K562 (cell line): ENCODE results near the gene ARSI. TPM values are rescaled to one million over a fixed set of nuclear protein-coding genes. Genes with fewer than 3 reads are reported as not detected.
A peak's percentile ranks its signal among the peaks of the same experiment; 100 is the strongest.

Experiments used
- ATAC-seq: fragments of 200-7000 bp; cut with Tn5 transposase; 3 replicates; pipeline ENCODE4 v1.9.1; 2020; ENCODE audit warnings: moderate library complexity
- BruUV-seq: library from RNA; stranded (reverse); fragments of 400-500 nt; replicated peaks from 2 replicates; lab custom pipeline; 2021; lab: Mats Ljungman, UMichigan
- CTCF ChIA-PET: fragments of 300-600 bp; formaldehyde crosslinking; extraction: SDS; loops from one replicate; lab custom pipeline; 2021; ENCODE audit warnings: low intra/inter-chr PET ratio; lab: Yijun Ruan, JAX
- POLR2A ChIA-PET: fragments of 300-600, 350-650 bp; sonication (Branson Sonifier 250); formaldehyde crosslinking; extraction: SDS; loops from one replicate; lab custom pipeline; 2021; ENCODE audit warnings: antibody characterized with exemption, inconsistent platforms; lab: Yijun Ruan, JAX
- DNase-seq, 4 experiments: peaks; one replicate each; pipeline versions ENCODE4 v3.0.0 to v3.0.0-alpha.2; 2011 to 2018; ENCODE audit warnings: low spot score in 3 of 4, mixed read lengths in 3 of 4; ENCODE audit errors: extremely low read depth in 1 of 4
- FAIRE-seq: peaks from 2 replicates; lab custom pipeline; 2011; peaks lifted over from hg19 to GRCh38; lab: Jason Lieb, UNC
- H2AFZ ChIP-seq: 2 replicates; pipeline ENCODE4 v1.6.0; 2011; ENCODE audit warnings: low read depth, low read length, control low read depth, inconsistent platforms
- H3K27ac ChIP-seq: fragments of 200-600 bp; 3 replicates; pipeline ENCODE4 v1.8.0; 2011; ENCODE audit warnings: low read depth, mild to moderate bottlenecking, control low read depth, inconsistent platforms, low read length, moderate library complexity, mixed read lengths; ENCODE audit errors: extremely low read depth
- H3K27me3 ChIP-seq, 2 experiments: fragments of 300-600 bp in 1 of 2; 2 replicates in 1 of 2; 3 replicates in 1 of 2; pipeline versions ENCODE4 v1.6.0 to v1.8.0; 2011; ENCODE audit warnings: inconsistent platforms in 2 of 2, low read length in 2 of 2, mild to moderate bottlenecking in 1 of 2, mixed read lengths in 1 of 2, moderate library complexity in 1 of 2; ENCODE audit not compliant: control insufficient read depth in 2 of 2, insufficient read depth in 2 of 2
- H3K36me3 ChIP-seq: fragments of 300-600 bp; 3 replicates; pipeline ENCODE4 v1.8.0; 2011; ENCODE audit warnings: mild to moderate bottlenecking, low read length, inconsistent platforms; ENCODE audit not compliant: control insufficient read depth, insufficient read depth
- H3K4me1 ChIP-seq, 2 experiments: fragments of 200-600 bp in 1 of 2; replicated peaks in 1 of 2; 2 replicates in 1 of 2; 3 replicates in 1 of 2; pipeline versions ENCODE4 v1.5.1 to v1.8.0; 2011; ENCODE audit warnings: inconsistent platforms in 2 of 2, low read length in 2 of 2, mild to moderate bottlenecking in 1 of 2, mixed read lengths in 1 of 2, moderate library complexity in 1 of 2; ENCODE audit not compliant: control insufficient read depth in 2 of 2, insufficient read depth in 2 of 2
- H3K4me2 ChIP-seq: 2 replicates; pipeline ENCODE4 v1.6.1; 2011; ENCODE audit warnings: low read length, control low read depth, inconsistent platforms, mixed read lengths; ENCODE audit not compliant: insufficient read depth
- H3K4me3 ChIP-seq: fragments of 200-600 bp; sonication (generic), shearing (Covaris generic); 2 replicates; pipeline ENCODE4 v1.5.1; 2016; ENCODE audit warnings: control low read depth, inconsistent platforms
- H3K79me2 ChIP-seq: fragments of 200-600 bp; 3 replicates; pipeline ENCODE4 v1.8.0; 2011; ENCODE audit warnings: low read length, inconsistent platforms; ENCODE audit not compliant: control insufficient read depth, insufficient read depth
- H3K9ac ChIP-seq, 2 experiments: 2 replicates each; pipeline versions ENCODE4 v1.6.0 to v1.6.1; 2011; ENCODE audit warnings: low read depth in 2 of 2, low read length in 2 of 2, control low read depth in 1 of 2, inconsistent platforms in 1 of 2, mild to moderate bottlenecking in 1 of 2, mixed read lengths in 1 of 2; ENCODE audit not compliant: insufficient read depth in 1 of 2
- H3K9me1 ChIP-seq: one replicate; pipeline ENCODE4 v1.6.0; 2011; ENCODE audit warnings: inconsistent platforms, mild to moderate bottlenecking, low read length, moderate library complexity; ENCODE audit not compliant: control insufficient read depth, insufficient read depth
- H3K9me3 ChIP-seq: replicated peaks from 2 replicates; pipeline ENCODE4 v1.5.1; 2011; ENCODE audit warnings: low read depth, low read length, inconsistent platforms; ENCODE audit not compliant: control insufficient read depth, insufficient read depth
- H4K20me1 ChIP-seq: replicated peaks from 2 replicates; pipeline ENCODE4 v1.6.1; 2011; ENCODE audit warnings: low read length, inconsistent platforms, mixed read lengths; ENCODE audit not compliant: control insufficient read depth, insufficient read depth
- BCOR ChIP-seq: fragments of 450-650 bp; IDR thresholded peaks from 2 replicates; pipeline ENCODE4 v1.6.1; 2016
- DNMT1 ChIP-seq: fragments of 450-650 bp; IDR thresholded peaks from 2 replicates; pipeline ENCODE4 v1.6.1; 2016; ENCODE audit warnings: antibody characterized with exemption, mild to moderate bottlenecking
- RBM25 ChIP-seq: fragments of 200-400 bp; formaldehyde crosslinking; IDR thresholded peaks from 2 replicates; pipeline ENCODE4 v1.6.1; 2018; ENCODE audit warnings: low read length, low read depth, moderate library complexity; ENCODE audit not compliant: severe bottlenecking
- XRCC5 ChIP-seq: fragments of 200-400 bp; formaldehyde crosslinking; IDR thresholded peaks from 2 replicates; pipeline ENCODE4 v1.6.1; 2017; ENCODE audit warnings: low read depth, mild to moderate bottlenecking, low read length
- ZFP36 ChIP-seq: fragments of 150-350 bp; IDR thresholded peaks from 2 replicates; pipeline ENCODE4 v1.6.1; 2018; ENCODE audit warnings: low read length, low read depth; ENCODE audit not compliant: partially characterized antibody
- ZNF184 ChIP-seq: sonication (generic); formaldehyde crosslinking; IDR thresholded peaks from 2 replicates; pipeline ENCODE4 v1.5.0; 2020; ENCODE audit warnings: missing genetic modification reagents
- ZNF584 ChIP-seq: fragments of 200-800 bp; sonication (Bioruptor generic); IDR thresholded peaks from 2 replicates; pipeline ENCODE4 v1.6.1; 2016; ENCODE audit warnings: low read depth, mild to moderate bottlenecking, missing genetic modification characterization, missing compliant biosample characterization
- WGBS: fragments of 100-300 bp; shearing (Covaris generic); methylation state at CpG from one replicate; pipeline ENCODE4 v1.1.6; 2016; ENCODE audit warnings: low coverage, mixed read lengths; ENCODE audit not compliant: insufficient coverage; ENCODE audit errors: missing lambda C conversion rate; 5-methylcytosine and 5-hydroxymethylcytosine counted together
- in situ Hi-C: fragments of 300-500 bp; cut with MboI; formaldehyde crosslinking; loops from 4 replicates; pipeline ENCODE4 v1.15.0; 2018; ENCODE audit warnings: inconsistent platforms, mixed read lengths
- intact Hi-C: fragments of 100-400 bp; cut with micrococcal nuclease; formaldehyde crosslinking; loops from 2 replicates; pipeline ENCODE4 v1.14.2; 2022
- polyA plus RNA-seq, 8 experiments: library from polyadenylated mRNA; depleted of rRNA in 4 of 8; stranded (reverse) in 5 of 8; unstranded in 3 of 8; fragments of >200 nt; fragmentation: Nextera tagmentation in 2 of 8; fragmentation: Illumina TruSeq in 1 of 8; extraction: Ambion mirVana in 2 of 8; extraction: Trizol in 1 of 8; gene quantifications; 2 replicates each; pipeline versions ENCODE4 v1.2.1 to v1.2.3, GENCODE V29; 2011 to 2014; ENCODE audit warnings: inconsistent platforms in 1 of 8, missing spikeins in 1 of 8
- total RNA-seq, 7 experiments: library from RNA; depleted of rRNA in 6 of 7; stranded (reverse); fragments of >200 nt in 6 of 7; fragmentation: Illumina TruSeq in 2 of 7; extraction: Trizol in 2 of 7; gene quantifications; 2 replicates each; pipeline versions ENCODE4 v1.2.1 to v1.2.3, GENCODE V29; 2011 to 2021; ENCODE audit warnings: low replicate concordance in 1 of 7
- TF ChIP-seq, protein P1 (sequence below): sonication (generic); formaldehyde crosslinking; IDR thresholded peaks from 2 replicates; pipeline ENCODE4 v1.8.1; 2023; ENCODE audit warnings: mild to moderate bottlenecking, missing genetic modification reagents

Gene ARSI
- total and polyA plus RNA-seq, 9 of the 15 experiments (the other 6 are each of a cell fraction or from before 2014, with no cell fraction given), result 0.04 to 0.07 TPM; not detected in 7

DNA sequence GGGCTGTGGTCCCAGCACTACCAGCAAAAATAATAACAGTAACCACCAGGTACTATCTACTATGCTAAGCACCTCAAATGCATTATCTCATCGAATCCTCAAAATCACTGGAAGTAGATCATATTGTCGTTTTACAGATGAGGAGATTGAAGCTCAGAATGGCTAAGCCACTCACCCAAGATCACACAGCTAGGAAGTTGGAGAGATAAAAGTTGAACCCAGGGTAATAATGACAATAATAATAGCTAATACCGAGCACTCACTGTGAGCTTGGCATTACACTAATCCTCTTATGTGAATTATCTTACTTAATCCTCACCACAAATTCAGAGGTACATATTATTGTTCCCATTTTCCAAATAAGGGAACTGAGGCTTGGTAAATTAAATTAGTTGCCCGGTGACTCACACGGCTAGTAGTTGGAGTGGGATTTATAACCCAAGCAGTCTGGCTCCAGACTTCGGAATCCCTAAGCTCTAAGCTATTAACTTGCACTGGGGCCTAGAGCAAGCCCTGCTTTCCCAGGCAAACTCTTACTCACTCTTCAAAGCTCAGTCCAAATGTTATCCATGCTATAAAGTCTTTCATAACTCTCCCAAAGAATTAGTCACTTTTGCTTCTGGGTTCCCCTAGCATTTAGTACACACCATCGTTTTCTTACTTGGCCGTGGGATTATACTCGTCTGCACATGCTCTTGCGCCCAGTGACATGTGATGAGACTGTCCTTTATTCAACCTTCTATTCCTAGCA, 3.8 kb downstream of the ARSI start:
- WGBS, result 28% methylated on average over 10 of the region's 10 CpGs
- H3K27ac ChIP-seq, result no peak overlapping the region

DNA sequence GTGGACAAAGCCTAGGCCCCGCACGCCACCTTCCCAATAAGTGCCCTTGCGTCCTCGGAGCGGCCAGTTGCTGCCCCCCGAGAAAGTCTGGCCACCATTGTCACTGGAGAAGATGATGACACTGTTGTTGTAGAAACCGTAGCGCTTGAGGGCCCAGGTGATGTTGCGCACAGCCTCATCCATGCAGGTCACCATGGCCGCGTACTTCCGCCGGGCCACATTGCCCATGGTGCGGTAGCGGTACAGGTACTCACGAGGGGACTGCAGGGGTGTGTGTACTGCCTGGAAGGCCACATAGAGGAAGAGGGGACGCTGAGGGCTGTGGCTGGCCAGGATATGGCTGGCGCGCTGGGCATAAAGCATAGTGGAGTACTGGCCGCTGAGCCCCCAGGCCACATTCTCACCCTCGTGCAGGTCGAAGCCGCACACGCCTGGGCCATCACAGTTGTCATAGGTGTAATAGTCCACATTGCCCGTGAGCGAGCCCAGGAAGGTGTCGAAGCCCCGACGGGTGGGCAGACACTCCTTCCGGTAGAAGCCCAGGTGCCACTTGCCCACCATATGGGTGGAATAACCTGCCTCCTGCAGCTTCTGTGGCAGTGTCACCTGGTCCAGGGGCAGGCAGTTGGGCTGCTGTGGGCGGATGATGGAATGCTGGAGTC, 4.6 kb downstream of the ARSI start:
- Histone ChIP-seq H3K9me1 (peaks cover 13% of the 10 kb centered on the region), H2AFZ (no peak overlapping the region), H3K36me3 (no peaks in the 10 kb centered on the region), H3K4me2 (no peak overlapping the region), H3K4me1 (peaks cover 11 to 40% of the 10 kb centered on the region in 2 experiments; a peak in 4 of 5 replicates), H4K20me1 (no peaks in the 10 kb centered on the region), H3K9me3 (no peaks in the 10 kb centered on the region), H3K4me3 (no peak overlapping the region), H3K9ac (no peak overlapping the region; a peak in 1 of 4 replicates), H3K27ac (no peak overlapping the region), H3K79me2 (no peaks in the 10 kb centered on the region), H3K27me3 (peaks cover 3 to 37% of the 10 kb centered on the region in 2 experiments; a peak in 4 of 5 replicates)
- ChIA-PET POLR2A (interaction anchor here (2.3 kb wide), 1 partner anchor 12 kb away, joined by 7 read pairs; no protein-coding TSS in a partner anchor), CTCF (no interaction called here)
- BruUV-seq, result no TSS peak
- intact Hi-C loops (no loop called here), in situ Hi-C loops (no loop called here)
- ATAC-seq (no peak), FAIRE-seq (no peak), DNase-seq (no peak)
- TF ChIP-seq, protein P1, sequence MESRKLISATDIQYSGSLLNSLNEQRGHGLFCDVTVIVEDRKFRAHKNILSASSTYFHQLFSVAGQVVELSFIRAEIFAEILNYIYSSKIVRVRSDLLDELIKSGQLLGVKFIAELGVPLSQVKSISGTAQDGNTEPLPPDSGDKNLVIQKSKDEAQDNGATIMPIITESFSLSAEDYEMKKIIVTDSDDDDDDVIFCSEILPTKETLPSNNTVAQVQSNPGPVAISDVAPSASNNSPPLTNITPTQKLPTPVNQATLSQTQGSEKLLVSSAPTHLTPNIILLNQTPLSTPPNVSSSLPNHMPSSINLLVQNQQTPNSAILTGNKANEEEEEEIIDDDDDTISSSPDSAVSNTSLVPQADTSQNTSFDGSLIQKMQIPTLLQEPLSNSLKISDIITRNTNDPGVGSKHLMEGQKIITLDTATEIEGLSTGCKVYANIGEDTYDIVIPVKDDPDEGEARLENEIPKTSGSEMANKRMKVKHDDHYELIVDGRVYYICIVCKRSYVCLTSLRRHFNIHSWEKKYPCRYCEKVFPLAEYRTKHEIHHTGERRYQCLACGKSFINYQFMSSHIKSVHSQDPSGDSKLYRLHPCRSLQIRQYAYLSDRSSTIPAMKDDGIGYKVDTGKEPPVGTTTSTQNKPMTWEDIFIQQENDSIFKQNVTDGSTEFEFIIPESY (CRISPR knock-in tag), result peak; percentile 91
- no peak for TF ChIP-seq ZNF184 (CRISPR knock-in tag)
- 55% methylated on average over 31 of the region's 31 CpGs for WGBS

More for the DNA sequence above, 3.8 kb downstream of the ARSI start:
- Histone ChIP-seq H3K9me3 (no peaks in the 10 kb centered on the region), H3K36me3 (no peaks in the 10 kb centered on the region), H3K9me1 (peaks cover 6% of the 10 kb centered on the region), H4K20me1 (no peaks in the 10 kb centered on the region), H3K27me3 (peaks cover 8 to 43% of the 10 kb centered on the region in 2 experiments), H3K4me1 (peaks cover 3 to 32% of the 10 kb centered on the region in 2 experiments; a peak in 4 of 5 replicates), H3K4me2 (no peak overlapping the region), H3K9ac (no peak overlapping the region)
- no peak for DNase-seq
- BruUV-seq, result no TSS peak
- intact Hi-C loops (no loop called here), in situ Hi-C loops (no loop called here)
- POLR2A ChIA-PET, result interaction anchor here (0.6 to 2.3 kb wide), 3 partner anchors 11 to 131 kb away, joined by 3 to 7 read pairs (median 3); no protein-coding TSS in a partner anchor
- FAIRE-seq, result no peak
- CTCF ChIA-PET, result no interaction called here
- TF ChIP-seq BCOR (peak; percentile 37; the same call in 1 of the 2 replicates), ZFP36 (peak; percentile 49), ZNF584 (CRISPR knock-in tag) (no peak), RBM25 (peak; percentile 74), DNMT1 (no peak), XRCC5 (no peak)
- TF ChIP-seq, all 486 proteins: peak for 3
- ATAC-seq, result no peak
- Histone ChIP-seq H3K79me2 (no peaks in the 10 kb centered on the region), H3K4me3 (no peak overlapping the region), H2AFZ (no peak overlapping the region)
